Vagina (tissue), 2 donors: ENCODE data around the gene PLET1. TPM values are rescaled to one million over a fixed set of nuclear protein-coding genes. Genes with fewer than 3 reads are reported as not detected.

ENCODE experiments used
- DNase-seq, 2 donors: peaks; one replicate each; pipeline ENCODE4 v3.0.0-alpha.2; 2017; ENCODE audit errors: extremely low spot score in 2 of 2
- H3K27ac ChIP-seq: fragments of 200-600 bp; sonication (generic); one replicate; pipeline ENCODE4 v1.5.1; 2019
- H3K27me3 ChIP-seq: fragments of 200-600 bp; sonication (generic); one replicate; pipeline ENCODE4 v1.5.1; 2019
- H3K36me3 ChIP-seq, 2 donors: fragments of 200-600 bp; sonication (generic); one replicate each; pipeline ENCODE4 v1.5.1; 2017 to 2019
- H3K4me1 ChIP-seq: fragments of 200-600 bp; sonication (generic); one replicate; pipeline ENCODE4 v1.5.1; 2019
- H3K4me3 ChIP-seq, 2 donors: fragments of 200-600 bp; sonication (generic); 1 replicate in 1 of 2; 2 replicates in 1 of 2; pipeline ENCODE4 v1.5.1; 2016 to 2019
- H3K9me3 ChIP-seq: fragments of 200-600 bp; sonication (generic); one replicate; pipeline ENCODE4 v1.5.1; 2019
- POLR2A ChIP-seq, 2 donors: fragments of 450-650 bp; IDR thresholded peaks; one replicate each; pipeline ENCODE4 v1.6.1; 2017; ENCODE audit warnings: antibody characterized with exemption in 2 of 2, mild to moderate bottlenecking in 2 of 2, moderate library complexity in 2 of 2
- POLR2AphosphoS5 ChIP-seq, 2 donors: sonication (generic); formaldehyde crosslinking; IDR thresholded peaks; one replicate each; pipeline ENCODE4 v1.9.0; 2017; ENCODE audit warnings: antibody characterized with exemption in 2 of 2, mild to moderate bottlenecking in 2 of 2, low read depth in 1 of 2; ENCODE audit not compliant: insufficient read depth in 1 of 2
- intact Hi-C: fragments of 100-400 bp; cut with DNase I; formaldehyde crosslinking; loops from one replicate; pipeline ENCODE4 v1.15.1; 2023
- total RNA-seq: library from RNA; depleted of rRNA; stranded (reverse); fragments of >200 nt; gene quantifications from one replicate; pipeline ENCODE4 v1.2.3, GENCODE V29; 2016
- TF ChIP-seq, protein P1 (sequence below), 3 experiments: fragments of 450-650 bp in 2 of 3; fragments of 200-600 bp in 1 of 3; sonication (generic) in 1 of 3; IDR thresholded peaks; one replicate each; pipeline ENCODE4 v1.5.1; 2017 to 2019; ENCODE audit warnings: antibody characterized with exemption in 3 of 3, mild to moderate bottlenecking in 2 of 3, moderate library complexity in 2 of 3

Gene PLET1
- total RNA-seq, 1 donor from 2014 or later = not detected

DNA sequence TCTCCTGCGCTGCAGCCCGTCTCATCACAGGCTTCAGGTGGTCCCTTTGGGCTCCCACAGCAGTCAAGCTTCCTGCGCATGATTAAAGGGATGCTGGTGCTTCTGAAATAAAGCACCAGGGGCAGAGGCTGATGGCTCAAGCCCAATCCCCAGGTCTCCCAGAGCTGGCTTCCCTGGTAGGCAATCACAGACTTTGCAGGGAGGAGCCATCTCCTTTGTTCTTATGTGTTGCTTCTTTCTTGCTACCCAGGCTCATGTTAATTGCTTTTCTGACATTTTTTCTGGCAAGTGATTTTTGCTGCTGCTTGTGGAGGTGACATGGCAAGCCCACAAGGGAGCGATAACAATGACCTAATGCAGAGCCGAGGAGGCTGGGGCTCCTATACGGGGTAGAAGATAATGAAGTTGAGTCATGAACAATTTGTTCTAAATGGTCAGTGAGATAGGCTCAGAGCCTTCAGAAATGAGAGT is 25.2 kb upstream of the PLET1 start:
- no peaks in the 10 kb centered on the region for H3K36me3 ChIP-seq
- TF ChIP-seq, protein P1, sequence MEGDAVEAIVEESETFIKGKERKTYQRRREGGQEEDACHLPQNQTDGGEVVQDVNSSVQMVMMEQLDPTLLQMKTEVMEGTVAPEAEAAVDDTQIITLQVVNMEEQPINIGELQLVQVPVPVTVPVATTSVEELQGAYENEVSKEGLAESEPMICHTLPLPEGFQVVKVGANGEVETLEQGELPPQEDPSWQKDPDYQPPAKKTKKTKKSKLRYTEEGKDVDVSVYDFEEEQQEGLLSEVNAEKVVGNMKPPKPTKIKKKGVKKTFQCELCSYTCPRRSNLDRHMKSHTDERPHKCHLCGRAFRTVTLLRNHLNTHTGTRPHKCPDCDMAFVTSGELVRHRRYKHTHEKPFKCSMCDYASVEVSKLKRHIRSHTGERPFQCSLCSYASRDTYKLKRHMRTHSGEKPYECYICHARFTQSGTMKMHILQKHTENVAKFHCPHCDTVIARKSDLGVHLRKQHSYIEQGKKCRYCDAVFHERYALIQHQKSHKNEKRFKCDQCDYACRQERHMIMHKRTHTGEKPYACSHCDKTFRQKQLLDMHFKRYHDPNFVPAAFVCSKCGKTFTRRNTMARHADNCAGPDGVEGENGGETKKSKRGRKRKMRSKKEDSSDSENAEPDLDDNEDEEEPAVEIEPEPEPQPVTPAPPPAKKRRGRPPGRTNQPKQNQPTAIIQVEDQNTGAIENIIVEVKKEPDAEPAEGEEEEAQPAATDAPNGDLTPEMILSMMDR (IDR thresholded peaks at IDR 0.05) = no peak
- no peak for TF ChIP-seq POLR2AphosphoS5 (IDR thresholded peaks at IDR 0.05; ENCODE audit: insufficient read depth in 1 of 2, low read depth in 1 of 2)
- no peak for TF ChIP-seq POLR2A (IDR thresholded peaks at IDR 0.05)

GRCh38 chr11:112281726-112282125 is 21.1 kb upstream of the PLET1 start:
- intact Hi-C loops = loop anchor here (10.0 kb wide), 1 partner anchor 167 kb away; no protein-coding TSS in a partner anchor
- H3K27ac ChIP-seq = no peak overlapping the region

More for the DNA sequence above, 25.2 kb upstream of the PLET1 start:
- no peak for DNase-seq
- Histone ChIP-seq H3K9me3 (no peaks in the 10 kb centered on the region), H3K27ac (no peak overlapping the region), H3K27me3 (no peaks in the 10 kb centered on the region), H3K4me1 (peaks cover 5% of the 10 kb centered on the region), H3K4me3 (no peak overlapping the region)
- intact Hi-C loops = loop anchor here (10.0 kb wide), 1 partner anchor 171 kb away; no protein-coding TSS in a partner anchor

GRCh38 chr11:112280268-112281126 is 19.8 kb upstream of the PLET1 start:
- no peaks in the 10 kb centered on the region for H3K4me1 ChIP-seq
- intact Hi-C loops = loop anchor here (10.0 kb wide), 1 partner anchor 166 kb away; no protein-coding TSS in a partner anchor
- DNase-seq = no peak
- no peaks in the 10 kb centered on the region for H3K27me3 ChIP-seq
- peak overlapping the region; percentile 54 for H3K27ac ChIP-seq
- no peaks in the 10 kb centered on the region for H3K36me3 ChIP-seq
- H3K4me3 ChIP-seq = peak overlapping the region; percentile 41 to 45
- no peaks in the 10 kb centered on the region for H3K9me3 ChIP-seq
- TF ChIP-seq POLR2A (IDR thresholded peaks at IDR 0.05) = no peak
- TF ChIP-seq, protein P1 (IDR thresholded peaks at IDR 0.05) = peak; percentile 16 to 80 (median 46)

More at GRCh38 chr11:112281726-112282125, 21.1 kb upstream of the PLET1 start:
- Histone ChIP-seq H3K27me3 (no peaks in the 10 kb centered on the region), H3K4me1 (no peaks in the 10 kb centered on the region), H3K36me3 (no peaks in the 10 kb centered on the region), H3K9me3 (no peaks in the 10 kb centered on the region), H3K4me3 (no peak overlapping the region)
- no peak for DNase-seq
- TF ChIP-seq, protein P1 (IDR thresholded peaks at IDR 0.05) = no peak
- TF ChIP-seq POLR2AphosphoS5 (IDR thresholded peaks at IDR 0.05; ENCODE audit: insufficient read depth in 1 of 2, low read depth in 1 of 2) = no peak
- TF ChIP-seq POLR2A (IDR thresholded peaks at IDR 0.05) = no peak

DNA sequence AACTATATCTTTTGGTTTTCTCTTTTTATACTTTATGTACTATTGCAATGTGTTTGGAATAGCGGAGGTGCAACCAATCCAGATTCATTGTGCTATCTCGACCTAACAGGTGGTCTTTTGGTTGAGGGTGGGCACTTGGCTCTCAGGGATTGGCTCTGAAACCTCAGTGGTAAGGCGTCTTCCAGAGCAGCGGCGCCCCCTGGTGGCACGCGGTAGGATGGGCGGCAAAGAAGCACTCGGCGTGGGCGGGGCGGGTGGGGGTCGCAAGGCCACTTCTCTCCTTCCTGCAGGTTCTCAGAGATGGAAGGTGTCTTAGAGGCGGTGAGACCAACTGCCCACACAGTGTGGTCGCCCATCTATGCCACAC is 19.2 kb upstream of the PLET1 start:
- Histone ChIP-seq H3K36me3 (no peaks in the 10 kb centered on the region), H3K4me1 (no peaks in the 10 kb centered on the region), H3K9me3 (no peaks in the 10 kb centered on the region), H3K4me3 (peak overlapping the region; percentile 41 to 45), H3K27me3 (no peaks in the 10 kb centered on the region), H3K27ac (peak overlapping the region; percentile 54)
- DNase-seq = no peak
- intact Hi-C loops = loop anchor here (5.0 to 10.0 kb wide), 2 partner anchors 58 to 165 kb away; no protein-coding TSS in a partner anchor
- TF ChIP-seq POLR2A (IDR thresholded peaks at IDR 0.05) = no peak
- TF ChIP-seq, protein P1 (IDR thresholded peaks at IDR 0.05) = peak; percentile 50 to 81 (median 60)

DNA sequence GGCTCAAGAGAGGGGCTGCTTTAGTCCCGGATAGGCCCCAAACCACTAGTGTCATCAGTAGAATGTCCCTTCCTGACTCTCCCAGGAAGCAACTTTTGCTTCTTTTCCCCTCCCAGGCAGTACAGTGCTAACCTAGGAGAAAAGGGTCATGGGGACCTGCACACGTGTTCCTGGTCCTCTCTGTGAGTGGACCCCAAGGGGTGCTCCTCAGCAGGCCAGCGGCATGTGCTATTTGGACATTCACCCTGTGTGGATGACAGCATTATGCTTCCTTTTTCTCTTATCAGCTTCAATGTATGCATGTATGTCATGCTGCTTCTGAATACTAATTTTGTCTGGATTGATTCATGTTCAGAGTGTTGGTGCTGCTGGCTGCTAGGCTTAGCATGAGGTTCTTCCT is 18.1 kb upstream of the PLET1 start:
- H3K9me3 ChIP-seq = no peaks in the 10 kb centered on the region
- TF ChIP-seq POLR2AphosphoS5 (IDR thresholded peaks at IDR 0.05; ENCODE audit: insufficient read depth in 1 of 2, low read depth in 1 of 2) (no peak), POLR2A (IDR thresholded peaks at IDR 0.05) (no peak)
- TF ChIP-seq, protein P1 (IDR thresholded peaks at IDR 0.05) = no peak
- no peak for DNase-seq
- no peaks in the 10 kb centered on the region for H3K27me3 ChIP-seq
- H3K4me1 ChIP-seq = no peaks in the 10 kb centered on the region
- no peak overlapping the region for H3K4me3 ChIP-seq
- no peak overlapping the region for H3K27ac ChIP-seq
- intact Hi-C loops = loop anchor here (5.0 kb wide), 1 partner anchor 57 kb away; no protein-coding TSS in a partner anchor
- H3K36me3 ChIP-seq = no peaks in the 10 kb centered on the region
